Measurements from ENCODE around the gene SIGLEC11.

DNA sequence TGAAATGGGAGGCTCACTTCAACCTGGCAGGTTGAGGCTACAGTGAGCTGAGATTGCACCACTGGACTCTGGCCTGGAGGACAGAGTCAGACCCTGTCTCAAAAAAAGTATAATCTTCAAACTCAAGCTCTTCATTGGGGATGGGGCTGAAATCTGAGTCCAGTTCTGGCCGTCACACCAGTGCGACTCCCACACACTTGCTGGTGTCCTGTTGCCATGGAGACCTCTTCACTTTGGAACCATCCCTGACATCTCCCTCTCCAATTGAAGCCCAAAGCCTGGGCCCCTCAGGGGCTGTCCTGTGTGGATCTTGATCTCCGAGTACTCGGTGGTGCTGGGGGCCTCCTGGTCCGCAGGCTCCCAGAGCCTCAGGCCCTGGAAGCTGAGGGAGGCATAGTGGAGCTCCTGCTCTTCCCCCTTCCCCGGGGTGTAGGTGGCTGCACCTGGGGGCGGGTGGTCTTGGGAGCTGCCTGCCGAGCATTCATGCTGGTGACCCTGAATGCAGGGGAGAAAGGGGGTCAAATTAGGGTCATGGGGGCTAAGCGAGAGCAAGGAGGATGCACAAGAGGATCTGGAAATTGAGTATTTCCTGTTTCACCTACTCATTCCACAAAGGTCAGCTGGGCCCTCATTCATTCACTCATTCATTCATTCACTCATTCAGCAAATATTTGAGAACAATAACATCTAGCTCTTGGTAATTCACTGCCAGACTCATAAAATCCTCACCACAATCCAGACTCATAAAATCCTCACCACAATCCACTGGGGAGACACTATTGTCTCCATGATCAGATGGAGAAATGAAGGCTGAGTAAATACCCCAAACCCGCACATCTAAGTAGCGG lies 11.0 kb downstream of the SIGLEC11 start:
- TF ChIP-seq, protein P1, sequence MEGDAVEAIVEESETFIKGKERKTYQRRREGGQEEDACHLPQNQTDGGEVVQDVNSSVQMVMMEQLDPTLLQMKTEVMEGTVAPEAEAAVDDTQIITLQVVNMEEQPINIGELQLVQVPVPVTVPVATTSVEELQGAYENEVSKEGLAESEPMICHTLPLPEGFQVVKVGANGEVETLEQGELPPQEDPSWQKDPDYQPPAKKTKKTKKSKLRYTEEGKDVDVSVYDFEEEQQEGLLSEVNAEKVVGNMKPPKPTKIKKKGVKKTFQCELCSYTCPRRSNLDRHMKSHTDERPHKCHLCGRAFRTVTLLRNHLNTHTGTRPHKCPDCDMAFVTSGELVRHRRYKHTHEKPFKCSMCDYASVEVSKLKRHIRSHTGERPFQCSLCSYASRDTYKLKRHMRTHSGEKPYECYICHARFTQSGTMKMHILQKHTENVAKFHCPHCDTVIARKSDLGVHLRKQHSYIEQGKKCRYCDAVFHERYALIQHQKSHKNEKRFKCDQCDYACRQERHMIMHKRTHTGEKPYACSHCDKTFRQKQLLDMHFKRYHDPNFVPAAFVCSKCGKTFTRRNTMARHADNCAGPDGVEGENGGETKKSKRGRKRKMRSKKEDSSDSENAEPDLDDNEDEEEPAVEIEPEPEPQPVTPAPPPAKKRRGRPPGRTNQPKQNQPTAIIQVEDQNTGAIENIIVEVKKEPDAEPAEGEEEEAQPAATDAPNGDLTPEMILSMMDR (IDR thresholded peaks at IDR 0.05): no peak
- TF ChIP-seq POLR2A (IDR thresholded peaks at IDR 0.05): no peak
